Epithelial cell of proximal tubule (primary cell): ENCODE data around the gene RPS6KB2. TPM values are rescaled to one million over a fixed set of nuclear protein-coding genes. Genes with fewer than 3 reads are reported as not detected.
A peak's percentile ranks its signal among the peaks of the same experiment; 100 is the strongest.

Experiments used
- DNase-seq: peaks from one replicate; pipeline ENCODE4 v3.0.0-alpha.2; 2011; ENCODE audit warnings: low read depth
- H3K4me3 ChIP-seq: 2 replicates; pipeline ENCODE4 v1.5.1; 2011; ENCODE audit warnings: low read depth, mild to moderate bottlenecking, low read length
- CTCF ChIP-seq: conservative IDR thresholded peaks from 2 replicates; pipeline ENCODE4 v1.5.1; 2012; ENCODE audit warnings: low read depth, mild to moderate bottlenecking, low read length
- total RNA-seq: library from RNA; depleted of rRNA; stranded (reverse); fragments of >200 nt; gene quantifications from 2 replicates; pipeline ENCODE4 v1.2.3, GENCODE V29; 2015

The RPS6KB2 gene
- total RNA-seq, 1 donor from 2014 or later: 64.1 TPM

- H3K4me3 ChIP-seq: no peak overlapping the region
- no peak for TF ChIP-seq CTCF
- no peak for DNase-seq
Observed at GRCh38 chr11:67387069-67387468, 41.2 kb upstream of the RPS6KB2 start.

- no peak overlapping the region for H3K4me3 ChIP-seq
- DNase-seq: no peak
- no peak for TF ChIP-seq CTCF
Observed at GRCh38 chr11:67387518-67387917, 40.8 kb upstream of the RPS6KB2 start.

- peak; percentile 62 for TF ChIP-seq CTCF
- no peak for DNase-seq
- no peak overlapping the region for H3K4me3 ChIP-seq
Observed at GRCh38 chr11:67389477-67389876, 38.8 kb upstream of the RPS6KB2 start.

GRCh38 chr11:67390947-67391303 is 37.4 kb upstream of the RPS6KB2 start:
- TF ChIP-seq CTCF: no peak
- DNase-seq: no peak
- peak overlapping the region; percentile 83 for H3K4me3 ChIP-seq

GRCh38 chr11:67391304-67392182 is 36.8 kb upstream of the RPS6KB2 start, which contains the start of gene RAD9A:
Gene RAD9A (plus strand): TSS chr11:67391986. CDS start chr11:67392045, 59 bp downstream.
- peak within 1 kb of the TSS; percentile 83 for H3K4me3 ChIP-seq
- TF ChIP-seq CTCF: no peak
- no peak for DNase-seq

- H3K4me3 ChIP-seq: peak overlapping the region; percentile 83
- TF ChIP-seq CTCF: no peak
- DNase-seq: no peak
Observed at GRCh38 chr11:67392183-67392715, 36.0 kb upstream of the RPS6KB2 start.
